HG02970 (cell line): Measurements from ENCODE around the gene HERPUD1.
"Not testable (repeated sequence)": the region's sequence is repeated elsewhere in the genome, so short reads cannot be mapped to it uniquely, and the experiment has no call there.

ENCODE experiments used
- ATAC-seq: cut with Tn5 transposase; IDR thresholded peaks from one replicate; pipeline ENCODE4 v1.9.1; 2021; ENCODE audit warnings: mild to moderate bottlenecking, moderate library complexity, moderate number of reproducible peaks; ENCODE audit not compliant: unreplicated experiment, low FRiP score

HERPUD1 gene

DNA sequence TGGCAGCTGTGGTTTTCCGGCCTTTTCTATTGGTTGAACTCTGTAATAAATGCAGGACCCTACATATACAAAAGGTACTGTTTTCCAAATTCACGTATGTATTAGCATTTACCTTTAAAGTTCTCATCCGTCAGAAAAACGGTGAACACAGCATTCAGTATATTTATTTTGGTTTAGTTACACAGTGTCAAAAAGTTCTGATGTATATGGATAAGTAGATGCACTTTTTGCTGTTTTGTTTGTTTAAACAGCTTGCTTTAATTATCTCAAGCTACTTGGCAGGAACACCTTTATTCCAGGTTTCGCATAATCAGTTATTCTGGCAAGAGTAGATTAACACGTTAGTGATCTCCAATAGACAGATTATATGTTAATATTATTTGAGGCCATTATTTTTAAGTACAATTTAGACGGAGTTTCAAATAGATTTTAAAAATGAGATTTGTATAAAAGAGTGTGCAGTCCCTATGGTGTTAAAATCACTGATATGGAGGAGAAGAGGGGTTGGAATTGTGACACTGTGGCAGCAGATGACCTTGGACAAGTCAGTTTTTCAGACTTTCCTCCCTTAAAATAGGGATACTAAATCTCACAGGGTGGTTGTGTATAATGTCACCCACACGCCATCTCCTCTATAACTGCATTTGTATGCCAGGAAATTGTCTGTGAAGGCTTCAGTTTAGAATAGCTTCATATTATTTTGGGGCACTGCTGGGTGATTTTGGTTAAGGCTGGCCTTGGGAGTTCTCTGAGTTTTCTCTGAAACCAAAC, 2.1 kb downstream of the HERPUD1 start:
- no peak for ATAC-seq

DNA sequence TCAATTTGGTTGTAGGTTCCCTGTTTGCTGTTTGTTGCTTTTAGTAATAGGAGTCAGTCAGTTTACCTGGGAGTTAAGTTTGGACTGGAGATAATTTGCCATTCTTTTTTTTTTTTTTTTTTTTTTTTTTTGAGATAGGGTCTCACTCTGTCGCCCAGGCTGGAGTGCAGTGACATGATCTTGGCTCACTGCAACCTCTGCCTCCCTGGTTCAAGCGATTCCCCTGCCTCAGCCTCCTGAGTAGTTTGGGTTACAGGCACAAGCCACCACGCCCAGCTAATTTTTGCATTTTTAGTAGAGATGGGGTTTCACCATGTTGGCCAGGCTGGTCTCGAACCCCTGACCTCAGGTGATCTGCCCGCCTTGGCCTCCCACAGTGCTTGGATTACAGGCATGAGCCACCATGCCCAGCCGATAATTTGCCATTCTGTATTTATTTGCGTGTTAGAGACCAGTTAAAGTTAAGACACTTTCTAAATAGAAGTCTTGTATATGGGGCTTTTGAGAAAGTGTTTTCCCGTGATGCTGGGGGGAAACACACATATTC, 2.7 kb downstream of the HERPUD1 start:
- not testable (repeated sequence) for ATAC-seq

DNA sequence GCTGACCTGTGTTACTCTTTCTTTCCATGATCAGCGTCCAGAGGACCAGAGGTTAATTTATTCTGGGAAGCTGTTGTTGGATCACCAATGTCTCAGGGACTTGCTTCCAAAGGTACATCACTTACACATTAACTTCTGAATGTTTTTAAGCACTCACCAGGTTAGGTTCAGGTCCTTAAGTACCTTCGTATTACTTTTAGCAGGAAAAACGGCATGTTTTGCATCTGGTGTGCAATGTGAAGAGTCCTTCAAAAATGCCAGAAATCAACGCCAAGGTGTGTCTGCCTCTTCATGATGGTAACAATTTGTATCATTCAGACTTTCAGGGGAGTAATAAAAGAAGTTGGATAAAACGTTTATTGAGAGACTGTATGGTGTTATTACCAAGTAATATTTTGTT, 3.3 kb downstream of the HERPUD1 start:
- no peak for ATAC-seq

DNA sequence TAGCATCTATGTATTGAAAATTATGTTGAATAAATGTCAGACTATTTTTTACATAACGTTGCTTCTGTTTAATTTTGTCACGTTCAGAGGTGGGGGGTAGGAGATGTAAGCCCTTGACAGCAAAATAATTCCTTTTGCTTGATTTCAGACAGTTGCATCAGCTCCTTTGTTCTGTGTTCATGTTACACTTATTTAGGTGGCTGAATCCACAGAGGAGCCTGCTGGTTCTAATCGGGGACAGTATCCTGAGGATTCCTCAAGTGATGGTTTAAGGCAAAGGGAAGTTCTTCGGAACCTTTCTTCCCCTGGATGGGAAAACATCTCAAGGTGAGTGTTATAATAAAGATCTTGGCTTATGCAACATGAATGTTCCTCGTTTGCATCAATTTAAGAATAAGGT, 4.5 kb downstream of the HERPUD1 start:
- ATAC-seq = no peak

DNA sequence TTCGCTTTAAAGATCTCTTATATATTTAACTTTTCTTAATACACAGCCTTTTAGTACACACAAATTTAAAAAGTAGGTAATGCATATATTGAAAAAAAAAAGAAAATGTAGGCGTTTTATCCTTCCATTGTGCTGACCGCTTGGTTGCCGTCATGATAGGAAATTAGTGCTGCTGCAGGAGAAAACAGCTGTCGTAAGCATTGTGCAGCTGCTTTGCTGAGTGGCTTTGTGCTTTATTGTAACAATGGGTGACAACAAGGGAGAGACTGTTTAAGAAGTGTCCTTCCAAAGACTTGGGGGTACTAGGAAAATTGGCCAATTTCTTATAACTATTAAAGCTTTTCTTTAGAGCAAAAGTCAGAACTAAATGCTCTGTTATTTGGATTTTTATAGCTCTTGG, 5.0 kb downstream of the HERPUD1 start:
- no peak for ATAC-seq

DNA sequence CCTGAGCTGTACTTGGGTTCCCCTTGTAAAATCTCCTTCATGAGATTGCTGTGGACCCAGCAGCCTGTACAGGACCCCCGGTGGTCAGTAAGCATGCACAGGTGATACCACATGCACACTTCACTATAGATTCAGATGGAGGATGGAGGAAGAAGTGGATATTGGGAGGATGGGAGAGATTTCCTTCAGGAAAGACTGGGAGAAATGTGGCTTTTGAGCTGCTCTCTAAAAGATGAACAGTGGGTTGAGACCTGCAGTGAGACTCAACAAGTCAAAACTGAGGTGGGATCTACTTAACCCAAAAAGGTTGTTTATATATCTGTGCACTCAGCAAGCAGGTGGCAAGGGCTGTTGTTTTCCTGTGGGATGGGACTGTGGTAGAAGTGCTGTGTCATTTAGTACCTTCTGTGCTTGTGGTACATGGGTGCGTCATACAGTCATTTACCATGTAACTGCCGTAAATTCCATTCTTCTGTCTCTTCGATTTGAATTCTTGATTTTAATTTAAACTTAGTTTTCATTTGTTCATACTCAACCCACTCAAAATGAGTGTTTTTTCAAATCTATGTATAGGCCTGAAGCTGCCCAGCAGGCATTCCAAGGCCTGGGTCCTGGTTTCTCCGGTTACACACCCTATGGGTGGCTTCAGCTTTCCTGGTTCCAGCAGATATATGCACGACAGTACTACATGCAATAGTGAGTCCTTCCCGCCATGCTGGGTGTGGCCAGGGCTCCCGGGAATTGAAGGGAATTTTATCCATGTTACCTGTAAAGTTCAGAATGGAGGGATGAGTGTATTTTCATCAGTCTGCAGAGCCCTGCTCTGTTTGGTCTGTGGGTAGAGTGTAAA, 6.9 kb downstream of the HERPUD1 start:
- ATAC-seq = no peak

DNA sequence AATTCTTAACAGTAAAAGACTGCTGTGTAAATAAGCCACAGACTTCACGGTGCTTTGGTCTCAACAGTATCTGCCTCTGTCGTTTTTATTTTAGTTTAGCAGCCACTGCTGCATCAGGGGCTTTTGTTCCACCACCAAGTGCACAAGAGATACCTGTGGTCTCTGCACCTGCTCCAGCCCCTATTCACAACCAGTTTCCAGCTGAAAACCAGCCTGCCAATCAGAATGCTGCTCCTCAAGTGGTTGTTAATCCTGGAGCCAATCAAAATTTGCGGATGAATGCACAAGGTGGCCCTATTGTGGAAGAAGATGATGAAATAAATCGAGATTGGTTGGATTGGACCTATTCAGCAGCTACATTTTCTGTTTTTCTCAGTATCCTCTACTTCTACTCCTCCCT, 7.9 kb downstream of the HERPUD1 start:
- ATAC-seq = no peak

DNA sequence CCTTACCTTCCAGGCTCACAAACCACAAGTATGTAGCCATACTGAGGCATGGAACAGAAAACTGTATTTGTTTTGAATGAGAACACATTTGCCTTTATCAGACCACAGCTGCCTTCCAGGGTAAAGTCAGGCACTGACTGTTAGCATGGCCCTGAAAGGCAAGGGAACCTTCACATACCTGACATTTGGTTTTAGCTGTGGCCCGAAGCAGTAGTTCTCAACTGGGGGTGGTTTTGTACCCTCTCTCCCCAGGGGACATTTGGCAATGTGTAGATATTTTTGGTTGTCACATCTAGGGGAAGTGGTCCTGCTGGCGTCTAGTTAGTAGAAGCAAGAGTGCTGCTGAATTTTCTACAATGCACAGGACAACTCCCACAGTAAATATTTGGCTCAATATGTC, 9.2 kb downstream of the HERPUD1 start:
- ATAC-seq = no peak

DNA sequence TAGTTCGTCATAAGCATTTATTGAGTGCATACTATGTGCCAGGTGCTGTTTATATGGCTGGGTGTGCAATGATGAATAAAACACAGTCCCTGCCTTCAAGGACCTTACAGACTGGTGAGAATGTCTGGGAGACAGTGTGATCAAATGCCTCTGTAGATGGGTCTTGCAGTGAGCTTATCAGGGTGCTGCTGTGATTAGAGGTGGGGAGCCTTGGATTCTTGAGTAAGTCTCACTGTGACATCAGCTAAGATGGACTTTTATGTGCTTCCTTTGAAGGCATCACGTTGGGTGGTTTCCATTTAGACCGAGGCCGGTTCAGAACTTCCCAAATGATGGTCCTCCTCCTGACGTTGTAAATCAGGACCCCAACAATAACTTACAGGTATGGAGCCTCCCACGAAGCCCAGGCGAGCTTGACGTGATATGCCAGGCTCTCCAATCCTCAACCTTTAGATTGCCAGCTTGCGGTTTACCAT, 10.0 kb downstream of the HERPUD1 start:
- ATAC-seq = no peak

DNA sequence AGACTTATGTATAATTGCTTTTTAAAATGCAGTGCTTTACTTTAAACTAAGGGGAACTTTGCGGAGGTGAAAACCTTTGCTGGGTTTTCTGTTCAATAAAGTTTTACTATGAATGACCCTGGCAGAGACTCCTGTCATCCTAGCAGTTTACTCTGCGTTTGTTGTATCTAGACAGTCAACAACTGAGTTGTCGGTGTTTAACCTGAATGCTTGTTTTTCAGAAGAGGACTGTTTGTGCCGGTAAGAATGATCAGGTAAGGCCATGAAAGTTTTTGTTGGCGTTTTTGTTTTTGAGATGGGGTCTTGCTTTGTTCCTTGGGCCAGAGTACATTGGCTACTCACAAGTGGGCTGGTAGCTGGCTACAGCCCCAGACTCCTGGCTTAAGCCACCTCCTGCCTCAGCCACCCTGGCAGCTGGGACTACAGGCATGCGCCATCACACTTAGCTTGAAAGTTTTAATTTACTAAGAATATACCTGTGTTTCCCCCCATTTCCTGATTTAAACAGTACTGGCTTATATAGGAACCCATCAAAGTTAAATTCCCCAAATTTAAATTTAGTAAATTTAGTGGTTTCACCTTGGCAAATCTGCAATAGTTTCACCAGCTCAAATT, 11.9 kb downstream of the HERPUD1 start:
- no peak for ATAC-seq

DNA sequence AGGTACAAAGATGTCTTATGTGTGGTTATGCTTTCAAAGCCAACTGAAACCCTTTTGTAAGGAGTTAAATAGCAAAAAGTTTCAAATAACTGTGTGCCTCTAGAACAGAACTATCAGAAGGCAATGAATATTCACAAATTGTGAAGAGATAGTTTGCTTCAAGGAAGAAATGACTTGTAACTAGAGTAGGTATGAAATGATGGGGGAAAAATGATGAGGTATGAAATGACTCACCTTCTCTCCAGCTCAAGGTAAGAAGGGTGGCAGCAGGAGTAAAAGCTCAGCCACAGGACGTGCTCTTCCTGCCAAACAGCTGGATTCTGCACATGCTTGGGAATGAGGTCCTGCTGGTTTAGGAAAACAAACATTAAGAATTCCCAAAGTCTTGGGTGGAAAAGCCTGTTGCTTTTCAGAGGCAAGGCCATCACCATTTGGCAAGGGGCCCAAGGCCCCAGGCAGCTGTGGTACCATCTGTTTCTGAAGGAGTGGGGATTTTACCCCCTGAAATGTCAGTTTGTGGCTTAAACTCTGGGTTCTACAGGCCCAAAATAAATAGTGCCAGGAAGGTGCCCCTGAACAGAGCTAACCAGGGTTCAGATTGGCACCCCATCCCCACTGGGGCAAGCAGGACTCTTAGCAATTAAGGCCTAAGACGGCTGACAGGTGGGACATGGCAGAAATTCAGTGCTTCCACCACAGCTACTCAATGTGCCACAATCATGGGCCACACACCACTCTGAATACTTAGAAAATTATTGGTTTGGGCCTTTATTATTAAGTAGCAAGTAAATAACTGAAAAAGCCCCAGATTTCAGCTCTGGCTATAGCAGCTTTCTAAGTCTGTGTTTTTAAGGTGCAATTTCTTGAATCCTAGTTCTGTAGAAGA, 13.3 kb downstream of the HERPUD1 start:
- ATAC-seq = no peak

DNA sequence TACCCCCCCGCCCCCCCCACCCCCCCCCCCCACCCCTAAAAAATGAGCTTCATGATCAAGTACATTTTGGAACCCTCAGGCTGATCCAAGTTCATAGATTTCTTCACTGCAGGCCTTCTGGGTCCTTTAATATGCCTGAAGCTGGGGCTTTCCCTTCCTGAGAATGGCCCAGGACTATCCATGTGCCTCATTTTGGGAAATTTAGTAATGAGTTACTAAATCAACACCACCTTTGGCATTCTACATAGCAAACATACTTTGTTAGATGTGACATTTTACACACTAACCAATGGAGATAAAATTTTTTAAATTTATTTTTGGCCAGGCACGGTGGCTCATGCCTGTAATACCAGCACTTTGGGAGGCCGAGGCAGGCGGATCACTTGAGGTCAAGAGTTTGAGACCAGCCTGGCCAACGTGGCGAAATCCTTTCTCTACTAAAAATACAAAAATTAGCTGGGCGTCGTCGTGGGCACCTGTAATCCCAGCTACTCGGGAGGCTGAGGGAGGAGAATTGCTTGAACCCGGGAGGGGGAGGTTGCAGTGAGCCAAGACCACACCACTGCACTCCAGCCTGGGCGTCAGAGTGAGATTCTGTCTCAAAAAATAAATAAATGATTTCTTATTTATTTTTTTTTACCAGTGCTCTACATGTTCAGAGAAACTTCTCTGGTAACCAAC, 14.0 kb downstream of the HERPUD1 start:
- no peak for ATAC-seq

DNA sequence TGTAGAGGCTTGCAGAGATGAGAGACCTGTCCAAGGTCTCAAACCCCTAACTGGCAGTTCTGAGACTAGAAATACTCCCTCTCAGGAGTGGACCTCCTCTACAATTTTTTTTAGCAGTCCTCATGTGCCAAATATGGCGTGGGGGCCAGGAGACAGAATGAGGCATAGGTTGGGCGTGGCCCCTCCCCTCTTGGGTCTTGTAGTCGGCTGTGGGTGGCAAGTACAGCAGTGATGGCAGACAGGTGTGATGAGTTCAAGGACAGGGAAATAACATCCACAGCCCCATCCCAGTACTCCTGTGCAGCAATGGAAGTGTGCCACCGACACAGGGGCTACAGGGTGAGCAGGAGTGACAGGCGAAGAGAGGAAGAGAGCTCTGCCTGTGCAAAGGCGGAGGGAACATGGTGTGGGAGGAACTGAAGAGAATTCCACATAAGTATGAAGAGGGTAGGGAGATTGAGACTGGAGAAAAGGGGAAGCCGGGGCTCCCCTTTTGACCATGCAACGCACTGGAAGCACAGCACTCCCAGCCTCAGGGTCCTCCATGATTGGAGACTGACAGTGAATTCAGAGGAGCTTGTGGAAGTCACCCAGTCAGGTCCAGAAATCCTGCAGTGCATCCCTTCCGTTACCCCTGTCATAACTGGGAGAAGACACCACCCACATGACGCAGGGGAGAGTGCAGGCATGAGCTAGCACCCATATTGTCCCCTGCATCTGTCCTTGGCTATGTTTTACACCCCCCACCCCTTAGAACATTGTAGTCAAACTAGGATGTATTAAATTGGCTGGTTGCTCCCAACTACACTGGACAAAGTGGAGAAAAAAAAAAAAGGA, 15.0 kb downstream of the HERPUD1 start:
- no peak for ATAC-seq

DNA sequence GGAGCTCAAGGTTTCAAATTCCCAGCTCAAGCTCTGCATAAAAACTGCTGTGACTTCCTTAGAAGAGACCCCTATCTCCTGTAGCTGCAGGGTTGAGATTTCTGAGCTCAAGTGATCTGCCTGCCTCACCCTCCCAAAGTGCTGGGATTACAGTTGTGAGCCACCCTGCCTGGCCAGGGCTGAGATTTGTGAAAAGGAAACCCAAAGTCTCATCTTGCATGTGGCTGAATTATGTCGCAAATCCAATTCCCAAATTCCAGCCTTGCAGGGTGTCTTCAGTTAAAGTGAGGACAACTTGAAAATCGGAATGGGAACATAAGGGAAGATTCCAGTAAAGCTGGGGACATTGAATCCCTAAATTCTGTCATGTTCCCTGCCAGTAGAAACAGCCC, 15.7 kb downstream of the HERPUD1 start:
- no peak for ATAC-seq

DNA sequence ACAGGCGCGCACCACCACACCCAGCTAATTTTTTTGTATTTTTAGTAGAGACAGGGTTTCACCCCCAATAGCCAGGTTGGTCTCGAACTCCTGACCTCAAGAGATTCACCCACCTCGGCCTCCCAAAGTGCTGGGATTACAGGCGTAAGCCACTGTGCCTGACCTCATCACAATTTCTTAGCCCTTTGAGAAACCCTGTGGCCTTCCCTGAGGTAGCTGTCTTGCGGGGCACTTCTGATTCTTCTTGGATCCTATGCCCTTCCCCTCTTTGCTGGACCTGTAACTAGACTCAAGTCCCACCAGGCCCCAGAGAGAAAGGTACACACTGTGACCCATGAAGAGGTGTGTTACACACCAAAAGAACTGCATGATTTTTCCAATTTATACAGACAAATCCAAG, 16.3 kb downstream of the HERPUD1 start:
- no peak for ATAC-seq

DNA sequence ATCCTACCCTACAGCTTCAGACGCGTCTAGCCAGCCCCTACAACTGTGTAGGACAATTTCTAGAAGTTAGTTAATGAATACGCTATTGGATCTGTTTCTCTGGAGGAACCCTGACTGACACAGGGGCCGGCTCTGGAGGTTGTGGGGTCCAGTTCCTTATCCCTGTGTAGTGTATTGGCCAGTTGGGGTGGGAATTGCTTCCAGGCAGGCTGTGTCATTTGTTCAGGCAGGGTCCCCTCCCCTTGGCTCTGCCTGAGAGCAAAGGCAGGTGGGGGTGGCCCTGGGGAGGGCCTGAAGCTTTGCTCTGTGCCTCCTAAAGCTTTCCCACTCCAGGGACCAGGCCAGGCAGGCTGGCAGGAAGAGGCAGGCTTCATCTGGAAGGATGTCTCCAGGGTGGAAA, 18.1 kb downstream of the HERPUD1 start:
- no peak for ATAC-seq

DNA sequence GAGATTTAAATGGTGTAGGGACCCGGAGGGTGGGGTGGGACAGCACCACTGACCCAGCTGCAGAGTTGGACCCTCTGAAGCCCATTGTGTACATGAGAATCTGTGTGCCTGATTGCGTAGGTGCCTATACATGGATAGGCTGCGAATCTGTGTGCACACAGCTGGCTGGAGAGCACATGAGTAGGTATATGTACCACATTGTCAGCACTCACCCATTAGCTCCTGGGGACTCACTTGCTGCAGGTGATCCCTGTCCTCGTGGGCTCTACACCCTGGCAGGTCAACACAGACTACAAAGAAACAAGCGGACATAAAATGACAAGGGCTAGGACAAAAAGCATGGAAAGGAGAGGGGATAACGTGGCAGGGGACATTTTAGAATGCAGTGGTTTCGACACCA, 18.5 kb downstream of the HERPUD1 start:
- ATAC-seq = no peak

DNA sequence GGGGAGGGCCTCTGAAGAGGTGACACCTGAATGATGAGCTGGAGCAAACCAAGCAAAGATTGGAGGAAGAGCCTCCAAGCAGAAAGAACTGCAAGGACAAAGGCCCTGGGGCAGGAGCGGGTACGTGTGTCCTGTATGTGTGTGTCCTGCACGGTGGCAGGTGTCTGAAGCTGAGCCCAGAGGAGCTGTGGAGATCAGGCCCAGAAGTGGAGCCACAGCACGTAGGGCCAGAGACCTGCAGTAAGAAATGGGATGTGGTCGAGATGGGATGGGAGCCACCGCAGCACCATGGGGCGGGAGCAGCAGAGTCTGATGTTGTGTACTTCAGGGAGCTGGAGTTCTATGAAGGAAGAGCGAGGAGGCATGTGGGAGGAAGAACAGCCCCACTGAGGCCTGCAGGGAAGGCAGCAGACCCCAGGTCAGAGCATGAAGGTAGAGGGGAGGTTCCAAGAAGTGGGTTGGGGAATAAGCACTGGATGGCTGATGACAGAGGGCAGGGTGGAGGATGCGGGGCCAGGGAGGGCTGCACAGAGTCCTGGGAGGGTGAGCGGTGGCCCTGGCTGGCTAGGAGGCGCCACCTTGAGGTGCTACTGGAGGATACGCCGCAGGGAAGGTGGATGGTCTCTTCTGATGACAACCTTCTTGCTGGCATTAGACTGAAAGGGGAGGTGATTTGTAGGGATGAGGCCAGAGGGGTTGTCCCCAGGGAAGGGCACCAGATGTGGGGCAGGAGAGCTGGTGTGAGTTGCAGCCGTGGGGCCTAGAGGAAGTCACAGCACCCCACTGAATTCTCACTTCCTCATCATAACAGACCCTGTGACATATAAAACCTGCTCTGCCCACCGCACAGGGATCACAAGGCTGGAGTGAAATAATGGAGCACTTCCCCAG, 19.2 kb downstream of the HERPUD1 start:
- ATAC-seq = no peak
